ENCODE results near the gene ZNF473. TPM values are rescaled to one million over a fixed set of nuclear protein-coding genes. Genes with fewer than 3 reads are reported as not detected.

Gene ZNF473
- total RNA-seq, 2 donors from 2014 or later = 2.4 to 6.5 TPM

DNA sequence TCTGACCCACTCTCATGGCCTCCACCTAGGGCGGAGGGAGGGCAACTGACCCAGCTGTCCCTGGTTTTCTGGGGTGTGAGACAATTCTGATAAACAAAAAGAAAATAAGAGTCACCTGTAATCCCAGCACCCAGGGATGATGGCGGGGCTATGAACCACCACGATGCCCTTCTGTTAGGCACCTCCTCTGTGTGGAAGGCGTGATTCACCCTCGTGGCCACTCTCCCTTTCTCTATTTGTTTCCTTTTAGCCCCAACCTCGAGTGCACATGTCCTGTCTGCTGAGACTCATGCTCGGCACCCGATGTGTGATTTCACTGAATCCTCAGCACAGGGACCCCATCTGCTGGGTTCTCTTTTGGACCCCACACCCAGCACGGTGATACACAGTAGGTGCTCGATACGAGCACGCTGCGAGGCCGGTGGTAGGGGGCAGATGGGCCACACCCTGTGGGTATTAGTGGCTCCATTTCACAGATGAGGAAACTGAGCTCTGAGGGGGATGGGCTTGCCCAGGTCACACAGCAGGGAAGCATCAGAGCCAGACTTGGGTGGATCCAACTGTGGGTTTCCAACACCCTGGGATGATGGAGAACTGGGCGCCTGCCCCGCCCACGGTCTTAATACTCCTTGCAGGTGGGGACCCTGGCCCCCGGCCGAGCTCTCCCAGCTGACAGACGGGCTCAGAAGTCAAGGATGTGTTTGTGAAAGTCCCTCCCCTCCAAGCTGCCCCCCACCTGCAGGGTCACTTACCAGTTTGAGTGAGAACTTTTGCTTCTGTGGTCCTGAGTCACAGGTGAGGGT is 25.6 kb upstream of the ZNF473 start:
- ATAC-seq (ENCODE audit: insufficient number of reproducible peaks, low FRiP score, low read depth) = no peak
- H3K9me3 ChIP-seq = no peaks in the 10 kb centered on the region
- peaks cover 28 to 33% of the 10 kb centered on the region in 2 donors for H3K4me1 ChIP-seq (ENCODE audit: control insufficient read depth in 1 of 2, low read depth in 2 of 2)
- H3K4me3 ChIP-seq = no peak overlapping the region
- DNase-seq (ENCODE audit: low spot score) = no peak
- TF ChIP-seq, protein P1, sequence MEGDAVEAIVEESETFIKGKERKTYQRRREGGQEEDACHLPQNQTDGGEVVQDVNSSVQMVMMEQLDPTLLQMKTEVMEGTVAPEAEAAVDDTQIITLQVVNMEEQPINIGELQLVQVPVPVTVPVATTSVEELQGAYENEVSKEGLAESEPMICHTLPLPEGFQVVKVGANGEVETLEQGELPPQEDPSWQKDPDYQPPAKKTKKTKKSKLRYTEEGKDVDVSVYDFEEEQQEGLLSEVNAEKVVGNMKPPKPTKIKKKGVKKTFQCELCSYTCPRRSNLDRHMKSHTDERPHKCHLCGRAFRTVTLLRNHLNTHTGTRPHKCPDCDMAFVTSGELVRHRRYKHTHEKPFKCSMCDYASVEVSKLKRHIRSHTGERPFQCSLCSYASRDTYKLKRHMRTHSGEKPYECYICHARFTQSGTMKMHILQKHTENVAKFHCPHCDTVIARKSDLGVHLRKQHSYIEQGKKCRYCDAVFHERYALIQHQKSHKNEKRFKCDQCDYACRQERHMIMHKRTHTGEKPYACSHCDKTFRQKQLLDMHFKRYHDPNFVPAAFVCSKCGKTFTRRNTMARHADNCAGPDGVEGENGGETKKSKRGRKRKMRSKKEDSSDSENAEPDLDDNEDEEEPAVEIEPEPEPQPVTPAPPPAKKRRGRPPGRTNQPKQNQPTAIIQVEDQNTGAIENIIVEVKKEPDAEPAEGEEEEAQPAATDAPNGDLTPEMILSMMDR (IDR thresholded peaks at IDR 0.05) = no peak
- no peak overlapping the region for H3K27ac ChIP-seq
- no peaks in the 10 kb centered on the region for H3K27me3 ChIP-seq (replicated peaks; ENCODE audit: insufficient read depth)
- H3K36me3 ChIP-seq = peaks cover 46% of the 10 kb centered on the region

DNA sequence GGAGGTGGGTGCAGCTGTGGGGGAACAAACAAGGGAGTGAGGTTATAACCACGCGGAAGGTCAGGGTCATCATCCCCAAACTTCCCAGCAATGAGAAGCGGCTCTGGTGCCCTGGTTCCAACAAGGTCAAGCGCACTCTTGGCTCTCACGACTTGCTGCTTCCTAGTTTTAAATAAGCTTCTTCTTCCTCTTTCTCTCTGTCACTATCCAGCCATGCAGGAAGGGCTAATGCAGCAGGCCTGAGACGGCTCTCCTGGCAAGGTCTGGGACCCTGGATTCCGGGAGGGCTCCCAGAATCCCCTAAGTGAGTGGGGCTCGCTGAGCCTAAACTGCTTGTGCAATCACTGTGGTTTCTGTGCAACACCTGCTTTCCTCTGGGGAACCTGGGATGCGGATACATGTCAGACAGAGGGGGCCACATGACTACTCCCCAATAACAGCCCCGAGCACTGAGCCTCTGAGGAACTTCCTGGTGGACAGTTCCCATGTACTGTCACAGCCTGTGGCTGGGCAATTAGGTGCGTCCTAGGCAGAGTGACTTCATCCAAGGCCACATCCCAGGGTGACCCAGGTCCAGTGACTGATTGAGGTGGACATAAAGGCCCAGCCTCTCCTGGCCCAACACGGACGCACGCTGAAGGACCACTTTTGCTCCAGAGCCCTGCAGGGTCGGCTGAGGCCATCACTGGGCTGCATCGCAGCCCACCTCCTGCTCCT is 24.8 kb upstream of the ZNF473 start:
- ATAC-seq (ENCODE audit: insufficient number of reproducible peaks, low FRiP score, low read depth) (no peak), DNase-seq (ENCODE audit: low spot score) (no peak)
- Histone ChIP-seq H3K36me3 (peaks cover 47% of the 10 kb centered on the region), H3K27ac (no peak overlapping the region), H3K4me3 (no peak overlapping the region), H3K4me1 (ENCODE audit: control insufficient read depth in 1 of 2, low read depth in 2 of 2) (peaks cover 29 to 37% of the 10 kb centered on the region in 2 donors), H3K27me3 (replicated peaks; ENCODE audit: insufficient read depth) (no peaks in the 10 kb centered on the region), H3K9me3 (no peaks in the 10 kb centered on the region)
- TF ChIP-seq, protein P1 (IDR thresholded peaks at IDR 0.05) = no peak

DNA sequence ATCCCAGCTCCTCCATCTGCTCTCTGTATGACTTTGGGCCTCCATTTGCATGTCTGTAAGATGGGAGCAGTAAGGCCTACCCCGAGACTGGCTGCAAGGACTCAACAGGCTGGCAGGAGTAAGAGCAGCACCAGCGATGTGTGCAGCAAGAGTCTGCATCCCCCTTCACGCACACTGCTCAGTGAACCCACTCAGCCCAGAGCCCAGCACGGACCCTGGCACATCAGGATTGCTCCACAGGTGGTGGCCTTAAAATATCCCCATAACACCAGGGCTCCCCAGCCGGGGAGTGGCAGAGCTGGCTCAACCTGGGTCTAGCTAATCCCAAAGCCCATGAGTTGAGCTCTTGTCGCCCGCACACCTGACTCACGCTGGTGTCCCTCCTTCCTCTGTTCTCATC is 24.0 kb upstream of the ZNF473 start:
- no peaks in the 10 kb centered on the region for H3K27me3 ChIP-seq (replicated peaks; ENCODE audit: insufficient read depth)
- peak overlapping the region; percentile 39 to 91 for H3K27ac ChIP-seq
- no peaks in the 10 kb centered on the region for H3K9me3 ChIP-seq
- H3K4me3 ChIP-seq = no peak overlapping the region
- TF ChIP-seq, protein P1 (IDR thresholded peaks at IDR 0.05) = no peak
- DNase-seq (ENCODE audit: low spot score) (no peak), ATAC-seq (ENCODE audit: insufficient number of reproducible peaks, low FRiP score, low read depth) (no peak)
- H3K36me3 ChIP-seq = peaks cover 45% of the 10 kb centered on the region
- H3K4me1 ChIP-seq (ENCODE audit: control insufficient read depth in 1 of 2, low read depth in 2 of 2) = peaks cover 29 to 37% of the 10 kb centered on the region in 2 donors

DNA sequence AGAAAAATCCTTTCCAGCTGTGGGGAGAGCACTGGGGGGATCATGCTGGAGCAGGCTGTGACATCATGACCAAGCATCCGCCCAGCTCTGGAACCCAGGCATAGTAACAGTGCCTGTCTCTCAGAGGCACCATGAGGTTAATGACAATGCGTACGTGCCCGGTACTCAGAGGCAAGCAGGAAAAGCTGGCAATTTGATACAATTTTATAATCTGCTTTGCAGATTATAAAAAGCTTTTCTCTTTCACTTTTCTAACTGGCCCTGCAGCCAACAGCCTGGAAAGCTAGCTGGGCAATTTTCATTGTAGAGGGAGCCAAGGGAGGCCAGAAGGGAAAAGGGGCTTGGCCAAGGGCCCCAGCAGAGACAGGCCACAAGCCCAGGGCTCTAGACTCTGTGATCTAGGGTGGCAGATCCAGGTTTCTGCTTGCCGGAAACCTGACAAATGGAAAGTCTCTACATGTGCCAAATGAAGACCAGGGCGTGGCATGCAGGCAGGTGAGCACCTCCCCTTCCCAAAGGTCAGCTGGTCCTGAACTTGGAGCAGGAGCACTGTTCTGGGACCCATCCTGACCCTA is 23.3 kb upstream of the ZNF473 start:
- H3K27ac ChIP-seq = peak overlapping the region; percentile 39 to 91
- ATAC-seq (ENCODE audit: insufficient number of reproducible peaks, low FRiP score, low read depth) = no peak

More for the DNA sequence above, 23.3 kb upstream of the ZNF473 start:
- H3K9me3 ChIP-seq = no peaks in the 10 kb centered on the region
- peaks cover 29 to 37% of the 10 kb centered on the region in 2 donors for H3K4me1 ChIP-seq (ENCODE audit: control insufficient read depth in 1 of 2, low read depth in 2 of 2)
- DNase-seq (ENCODE audit: low spot score) = no peak
- no peaks in the 10 kb centered on the region for H3K27me3 ChIP-seq (replicated peaks; ENCODE audit: insufficient read depth)
- no peak overlapping the region for H3K4me3 ChIP-seq
- TF ChIP-seq, protein P1 (IDR thresholded peaks at IDR 0.05) = no peak
- peaks cover 49% of the 10 kb centered on the region for H3K36me3 ChIP-seq
